Loucy (cell line): ENCODE results near the gene LBP.

ENCODE experiments used
- CTCF ChIP-seq: fragments of 200-600 bp; sonication (generic); conservative IDR thresholded peaks from 2 replicates; pipeline ENCODE4 v1.5.1; 2014; ENCODE audit warnings: mild to moderate bottlenecking, antibody characterized with exemption, low read length
- EZH2phosphoT487 ChIP-seq: fragments of 200-600 bp; IDR thresholded peaks from 2 replicates; pipeline ENCODE4 v1.6.1; 2018; ENCODE audit warnings: antibody characterized with exemption, mild to moderate bottlenecking, moderate library complexity, borderline replicate concordance

GRCh38 chr20:38353316-38353715 lies 7.0 kb downstream of the LBP start:
- TF ChIP-seq CTCF, result no peak
- no peak for TF ChIP-seq EZH2phosphoT487
